Measurements from ENCODE around the gene CKAP2L. TPM values are rescaled to one million over a fixed set of nuclear protein-coding genes. Genes with fewer than 3 reads are reported as not detected.
"Not testable (repeated sequence)": the region's sequence is repeated elsewhere in the genome, so short reads cannot be mapped to it uniquely, and the experiment has no call there.

The CKAP2L gene
- total RNA-seq, 3 donors from 2014 or later = 0.96 TPM; not detected in 2

- no peak for DNase-seq (ENCODE audit: low spot score in 2 of 2)
- H3K36me3 ChIP-seq = no peaks in the 10 kb centered on the region
- H3K9me3 ChIP-seq = no peaks in the 10 kb centered on the region
- no peak overlapping the region for H3K27ac ChIP-seq
- no peak overlapping the region for H3K4me3 ChIP-seq
- intact Hi-C loops (cut with DNase I; ENCODE audit: low total_unique reads) = no loop called here
- no peaks in the 10 kb centered on the region for H3K27me3 ChIP-seq
- H3K4me1 ChIP-seq = no peaks in the 10 kb centered on the region
- TF ChIP-seq POLR2AphosphoS5 (IDR thresholded peaks at IDR 0.05) (no peak), POLR2A (IDR thresholded peaks at IDR 0.05) (no peak), CTCF (IDR thresholded peaks at IDR 0.05) (no peak)
Measured at GRCh38 chr2:112712465-112712864, 51.9 kb downstream of the CKAP2L start.

- TF ChIP-seq POLR2AphosphoS5 (IDR thresholded peaks at IDR 0.05) = no peak
- no peak for TF ChIP-seq POLR2A (IDR thresholded peaks at IDR 0.05)
- TF ChIP-seq CTCF (IDR thresholded peaks at IDR 0.05) = no peak
- no peaks in the 10 kb centered on the region for H3K4me1 ChIP-seq
Measured at GRCh38 chr2:112710956-112711750, 53.3 kb downstream of the CKAP2L start.

GRCh38 chr2:112709703-112710102 lies 54.7 kb downstream of the CKAP2L start:
- DNase-seq (ENCODE audit: low spot score in 2 of 2) = no peak
- Histone ChIP-seq H3K27me3 (no peaks in the 10 kb centered on the region), H3K27ac (no peak overlapping the region), H3K36me3 (no peaks in the 10 kb centered on the region), H3K4me1 (no peaks in the 10 kb centered on the region), H3K4me3 (no peak overlapping the region), H3K9me3 (no peaks in the 10 kb centered on the region)
- intact Hi-C loops (cut with DNase I; ENCODE audit: low total_unique reads) = no loop called here
- no peak for TF ChIP-seq POLR2A (IDR thresholded peaks at IDR 0.05)
- TF ChIP-seq POLR2AphosphoS5 (IDR thresholded peaks at IDR 0.05) = no peak
- no peak for TF ChIP-seq CTCF (IDR thresholded peaks at IDR 0.05)

More at GRCh38 chr2:112710956-112711750, 53.3 kb downstream of the CKAP2L start:
- Histone ChIP-seq H3K27me3 (no peaks in the 10 kb centered on the region), H3K36me3 (no peaks in the 10 kb centered on the region), H3K27ac (no peak overlapping the region), H3K4me3 (no peak overlapping the region), H3K9me3 (no peaks in the 10 kb centered on the region)
- intact Hi-C loops (cut with DNase I; ENCODE audit: low total_unique reads) = no loop called here
- no peak for DNase-seq (ENCODE audit: low spot score in 2 of 2)

GRCh38 chr2:112708968-112709367 lies 55.4 kb downstream of the CKAP2L start:
- Histone ChIP-seq H3K9me3 (no peaks in the 10 kb centered on the region), H3K36me3 (no peaks in the 10 kb centered on the region), H3K4me3 (no peak overlapping the region), H3K27ac (no peak overlapping the region), H3K4me1 (no peaks in the 10 kb centered on the region), H3K27me3 (no peaks in the 10 kb centered on the region)
- intact Hi-C loops (cut with DNase I; ENCODE audit: low total_unique reads) = no loop called here
- TF ChIP-seq CTCF (IDR thresholded peaks at IDR 0.05) (no peak), POLR2AphosphoS5 (IDR thresholded peaks at IDR 0.05) (no peak), POLR2A (IDR thresholded peaks at IDR 0.05) (no peak)
- DNase-seq (ENCODE audit: low spot score in 2 of 2) = no peak

DNA sequence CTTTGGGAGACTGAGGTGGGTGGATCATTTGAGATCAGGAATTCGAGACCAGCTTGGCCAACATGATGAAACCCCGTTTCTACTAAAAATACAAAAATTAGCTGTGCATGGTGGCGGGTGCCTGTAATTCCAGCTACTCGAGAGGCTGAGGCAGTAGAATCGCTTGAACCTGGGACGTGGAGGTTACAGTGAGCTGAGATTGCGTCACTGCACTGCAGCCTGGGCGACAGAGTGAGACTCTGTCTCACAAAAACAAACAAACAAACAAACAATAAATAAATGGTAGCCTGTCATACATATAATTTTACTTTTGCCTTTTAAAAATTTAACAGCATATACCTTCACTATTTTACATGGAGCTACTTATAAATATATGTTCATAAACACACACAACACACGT lies 57.5 kb downstream of the CKAP2L start:
- H3K9me3 ChIP-seq; H3K4me1 ChIP-seq; H3K36me3 ChIP-seq; H3K27ac ChIP-seq; H3K4me3 ChIP-seq; intact Hi-C loops (cut with DNase I; ENCODE audit: low total_unique reads); H3K27me3 ChIP-seq: not testable (repeated sequence)
- peak in 1 of 2 donors; percentile 0 for DNase-seq (ENCODE audit: low spot score in 2 of 2)

All from breast epithelium (tissue), 4 donors.